Keratinocyte (primary cell): ENCODE data around the gene MYOC. TPM values are rescaled to one million over a fixed set of nuclear protein-coding genes. Genes with fewer than 3 reads are reported as not detected.

ENCODE experiments used
- DNase-seq: peaks from one replicate; pipeline ENCODE4 v3.0.0-alpha.2; 2011; ENCODE audit warnings: low read depth, missing footprints, low spot score
- FAIRE-seq: peaks from 2 replicates; lab custom pipeline; 2011; peaks lifted over from hg19 to GRCh38; lab: Jason Lieb, UNC
- H2AFZ ChIP-seq: 2 replicates; pipeline ENCODE4 v1.6.0; 2012; ENCODE audit warnings: low read length, control low read depth, inconsistent platforms; ENCODE audit not compliant: control insufficient read depth
- H3K27ac ChIP-seq: 2 replicates; pipeline ENCODE4 v1.5.1; 2011; ENCODE audit warnings: low read length; ENCODE audit not compliant: control insufficient read depth, insufficient read depth
- H3K27me3 ChIP-seq: 3 replicates; pipeline ENCODE4 v1.6.0; 2011; ENCODE audit warnings: low read length; ENCODE audit not compliant: control insufficient read depth, insufficient read depth; ENCODE audit errors: extremely low read depth
- H3K36me3 ChIP-seq, 2 experiments: 2 replicates in 1 of 2; 3 replicates in 1 of 2; pipeline ENCODE4 v1.5.1; 2011; ENCODE audit warnings: low read length in 2 of 2, mild to moderate bottlenecking in 1 of 2; ENCODE audit not compliant: control insufficient read depth in 2 of 2, insufficient read depth in 2 of 2; ENCODE audit errors: extremely low read depth in 1 of 2
- H3K4me1 ChIP-seq: 3 replicates; pipeline ENCODE4 v1.5.1; 2011; ENCODE audit warnings: low read length; ENCODE audit not compliant: control insufficient read depth, insufficient read depth; ENCODE audit errors: extremely low read depth
- H3K4me2 ChIP-seq: 3 replicates; pipeline ENCODE4 v1.6.0; 2011; ENCODE audit warnings: low read depth, low read length; ENCODE audit not compliant: control insufficient read depth, insufficient read depth; ENCODE audit errors: extremely low read depth
- H3K4me3 ChIP-seq, 3 experiments: fragments of 200-600 bp in 1 of 3; sonication (generic) in 1 of 3; 2 replicates in 2 of 3; 3 replicates in 1 of 3; pipeline ENCODE4 v1.5.1; 2011 to 2016; ENCODE audit warnings: low read length in 3 of 3, mild to moderate bottlenecking in 3 of 3, control low read depth in 2 of 3, inconsistent platforms in 1 of 3, low read depth in 1 of 3, mixed read lengths in 1 of 3, mixed run types in 1 of 3, moderate library complexity in 1 of 3; ENCODE audit not compliant: control insufficient read depth in 2 of 3, insufficient read depth in 2 of 3; ENCODE audit errors: extremely low read depth in 1 of 3
- H3K79me2 ChIP-seq: 2 replicates; pipeline ENCODE4 v1.6.0; 2012; ENCODE audit warnings: low read length; ENCODE audit not compliant: control insufficient read depth, insufficient read depth
- H3K9ac ChIP-seq: 3 replicates; pipeline ENCODE4 v1.6.0; 2011; ENCODE audit warnings: low read length; ENCODE audit not compliant: control insufficient read depth, insufficient read depth; ENCODE audit errors: extremely low read depth
- H3K9me1 ChIP-seq: 3 replicates; pipeline ENCODE4 v1.6.0; 2011; ENCODE audit warnings: low read length; ENCODE audit not compliant: control insufficient read depth, insufficient read depth; ENCODE audit errors: extremely low read depth
- H3K9me3 ChIP-seq: 2 replicates; pipeline ENCODE4 v1.5.1; 2012; ENCODE audit warnings: low read depth, low read length; ENCODE audit not compliant: control insufficient read depth
- H4K20me1 ChIP-seq: 3 replicates; pipeline ENCODE4 v1.6.0; 2011; ENCODE audit warnings: low read length; ENCODE audit not compliant: control insufficient read depth, insufficient read depth; ENCODE audit errors: extremely low read depth
- CTCF ChIP-seq, 3 experiments: IDR thresholded peaks in 1 of 3; conservative IDR thresholded peaks in 1 of 3; optimal IDR thresholded peaks in 1 of 3; 2 replicates in 2 of 3; 3 replicates in 1 of 3; pipeline versions ENCODE3 to v1.5.1; 2011; ENCODE audit warnings: low read length in 3 of 3, mild to moderate bottlenecking in 3 of 3, moderate library complexity in 2 of 3, control low read depth in 1 of 3, inconsistent platforms in 1 of 3; ENCODE audit not compliant: insufficient read depth in 2 of 3; ENCODE audit errors: extremely low read depth in 1 of 3
- EZH2 ChIP-seq: IDR thresholded peaks from one replicate; pipeline ENCODE4 v1.6.1; 2012; ENCODE audit warnings: inconsistent platforms, mild to moderate bottlenecking, low read length, moderate library complexity
- dilution Hi-C: fragments of 300-500 bp; cut with MboI; formaldehyde crosslinking; loops from one replicate; pipeline ENCODE4 v1.7.0; 2020; ENCODE audit warnings: low sequenced_read_pairs; ENCODE audit not compliant: extremely low pct_ligation_motif_present
- polyA plus RNA-seq, 5 experiments: library from polyadenylated mRNA; depleted of rRNA in 3 of 5; stranded (reverse) in 3 of 5; stranded (forward) in 1 of 5; unstranded in 1 of 5; fragments of >200 nt; gene quantifications; 1 replicate in 1 of 5; 2 replicates in 3 of 5; 3 replicates in 1 of 5; pipeline versions ENCODE4 v1.2.1 to v1.2.3, GENCODE V29; 2011 to 2012; ENCODE audit warnings: missing spikeins in 2 of 5, low read depth in 1 of 5, low replicate concordance in 1 of 5

Gene MYOC
- polyA plus RNA-seq, 1 donor (not counting 4 experiments of a cell fraction or from before 2014, with no cell fraction given): not detected

GRCh38 chr1:171643156-171643555 is 9.3 kb downstream of the MYOC start:
- H3K9me3 ChIP-seq: no peaks in the 10 kb centered on the region
- dilution Hi-C loops: loop anchor here (25.0 kb wide), 1 partner anchor 344 kb away; no protein-coding TSS in a partner anchor
- no peaks in the 10 kb centered on the region for H4K20me1 ChIP-seq
- no peaks in the 10 kb centered on the region for H3K36me3 ChIP-seq
- no peak overlapping the region for H2AFZ ChIP-seq
- DNase-seq (no peak), FAIRE-seq (no peak)
- no peaks in the 10 kb centered on the region for H3K4me1 ChIP-seq
- H3K9me1 ChIP-seq: no peaks in the 10 kb centered on the region
- H3K27me3 ChIP-seq: no peaks in the 10 kb centered on the region
- no peak overlapping the region for H3K27ac ChIP-seq
- TF ChIP-seq CTCF (optimal IDR thresholded peaks at IDR 0.05 in 1 of 3, IDR thresholded peaks at IDR 0.05 in 1 of 3, conservative IDR thresholded peaks at IDR 0.05 in 1 of 3; ENCODE audit: extremely low read depth in 1 of 3, insufficient read depth in 2 of 3, low read length in 3 of 3) (no peak), EZH2 (no peak)
- H3K79me2 ChIP-seq: no peaks in the 10 kb centered on the region
- H3K4me3 ChIP-seq: no peak overlapping the region
- H3K9ac ChIP-seq: no peak overlapping the region
- no peak overlapping the region for H3K4me2 ChIP-seq

DNA sequence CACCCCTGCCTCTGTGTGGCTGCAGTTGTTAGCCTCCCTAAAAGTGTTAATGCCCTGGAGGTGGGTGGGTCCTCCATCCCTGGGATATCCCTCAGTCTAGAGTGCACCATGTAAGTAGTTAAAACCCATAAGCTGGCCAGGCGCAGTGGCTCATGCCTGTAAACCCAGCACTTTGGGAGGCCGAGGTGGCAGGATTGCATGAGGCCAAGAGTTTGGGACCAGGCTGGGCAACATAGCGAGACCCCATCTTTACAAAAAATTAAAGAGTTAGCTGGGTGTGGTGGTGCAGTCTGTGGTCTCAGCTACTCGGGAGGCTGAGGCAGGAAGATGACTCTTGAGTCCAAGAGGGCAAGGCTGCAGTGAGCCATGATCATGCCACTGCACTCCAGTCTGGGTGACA is 10.3 kb downstream of the MYOC start:
- H3K9me1 ChIP-seq: no peaks in the 10 kb centered on the region
- no peak overlapping the region for H3K9ac ChIP-seq
- no peaks in the 10 kb centered on the region for H3K27me3 ChIP-seq
- no peak for DNase-seq
- FAIRE-seq: no peak
- no peaks in the 10 kb centered on the region for H3K79me2 ChIP-seq
- no peak overlapping the region for H3K4me2 ChIP-seq
- H3K4me3 ChIP-seq: no peak overlapping the region
- no peak overlapping the region for H2AFZ ChIP-seq
- H3K4me1 ChIP-seq: no peaks in the 10 kb centered on the region
- H3K36me3 ChIP-seq: no peaks in the 10 kb centered on the region
- no peaks in the 10 kb centered on the region for H4K20me1 ChIP-seq
- H3K27ac ChIP-seq: no peak overlapping the region
- TF ChIP-seq CTCF (optimal IDR thresholded peaks at IDR 0.05 in 1 of 3, IDR thresholded peaks at IDR 0.05 in 1 of 3, conservative IDR thresholded peaks at IDR 0.05 in 1 of 3; ENCODE audit: extremely low read depth in 1 of 3, insufficient read depth in 2 of 3, low read length in 3 of 3): no peak
- TF ChIP-seq EZH2: no peak
- dilution Hi-C loops: loop anchor here (25.0 kb wide), 1 partner anchor 345 kb away; no protein-coding TSS in a partner anchor
- H3K9me3 ChIP-seq: no peaks in the 10 kb centered on the region
